Activated naive CD4-positive, alpha-beta T cell treated with anti-CD3 and anti-CD28 coated beads, Interleukin-2, amount 10 ng/mL, durations not matched to agents 7 days and 5 days (primary cell): ENCODE measurements around the gene PLCB4.

Source experiments
- CTCF ChIA-PET: fragments of 350-600 bp; sonication (Branson Sonifier 250); formaldehyde crosslinking; loops from one replicate; lab custom pipeline; 2021; ENCODE audit warnings: antibody characterized with exemption; lab: Charles Lee
- DNase-seq: peaks from one replicate; pipeline ENCODE4 v3.0.0-alpha.2; 2020
- H3K27ac Mint-ChIP-seq: one replicate; pipeline ENCODE4 v1.8.0; 2021; ENCODE audit warnings: mild to moderate bottlenecking, moderate library complexity, mixed read lengths
- H3K27me3 Mint-ChIP-seq: one replicate; pipeline ENCODE4 v1.8.0; 2021; ENCODE audit warnings: mild to moderate bottlenecking, mixed read lengths
- H3K36me3 Mint-ChIP-seq: one replicate; pipeline ENCODE4 v1.8.0; 2021; ENCODE audit warnings: mixed read lengths
- H3K4me1 Mint-ChIP-seq: one replicate; pipeline ENCODE4 v1.8.0; 2021; ENCODE audit warnings: mixed read lengths
- H3K4me3 Mint-ChIP-seq: one replicate; pipeline ENCODE4 v1.8.0; 2021; ENCODE audit warnings: mild to moderate bottlenecking, moderate library complexity, mixed read lengths
- H3K9me3 Mint-ChIP-seq: one replicate; pipeline ENCODE4 v1.8.0; 2021; ENCODE audit warnings: mixed read lengths

Gene PLCB4

DNA sequence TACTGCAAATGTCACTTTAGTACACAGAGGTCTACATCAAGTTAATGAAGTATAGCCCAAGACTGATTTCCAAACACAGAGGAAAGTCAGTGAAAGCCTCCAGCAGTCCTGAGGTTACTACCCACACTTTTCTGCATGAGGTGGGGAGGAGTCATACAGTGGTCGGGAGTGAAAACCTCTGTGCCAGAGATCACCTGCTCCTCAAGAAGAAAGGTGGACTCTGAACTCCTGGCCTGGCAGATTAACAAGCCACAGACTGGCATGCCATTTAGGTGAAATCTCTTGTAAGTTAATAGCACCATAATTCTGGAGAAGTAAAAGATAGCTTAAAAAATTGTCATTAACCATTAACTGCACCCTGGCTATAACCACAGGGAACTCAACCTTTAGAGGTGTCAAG, 320.5 kb downstream of the PLCB4 start:
- Mint-ChIP-seq H3K9me3 (peaks cover 4% of the 10 kb centered on the region), H3K27me3 (no peaks in the 10 kb centered on the region), H3K27ac (no peak overlapping the region), H3K36me3 (no peaks in the 10 kb centered on the region), H3K4me1 (no peaks in the 10 kb centered on the region), H3K4me3 (no peak overlapping the region)
- CTCF ChIA-PET: interaction anchor here (1.2 kb wide), 1 partner anchor 19 kb away, joined by 3 read pairs; no protein-coding TSS in a partner anchor
- DNase-seq: no peak

DNA sequence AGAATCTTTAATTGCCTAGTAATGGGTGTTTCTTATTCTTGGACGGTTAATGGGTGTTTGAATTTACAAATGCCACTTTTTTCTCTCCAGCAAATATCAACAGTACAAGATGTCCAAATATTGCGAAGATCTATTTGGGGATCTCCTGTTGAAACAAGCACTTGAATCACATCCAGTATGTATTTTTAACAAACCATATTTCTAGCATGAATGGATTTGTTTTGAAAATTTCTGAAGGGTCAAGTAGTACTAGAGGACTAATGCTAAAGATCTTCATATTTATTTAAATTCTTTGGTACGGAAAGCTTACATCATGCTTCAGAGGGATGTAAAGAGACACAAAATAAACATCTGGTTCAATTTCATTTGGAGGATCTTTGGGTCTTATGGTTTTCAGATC, 321.6 kb downstream of the PLCB4 start:
- no peaks in the 10 kb centered on the region for H3K36me3 Mint-ChIP-seq
- CTCF ChIA-PET: interaction anchor here (1.2 kb wide), 1 partner anchor 18 kb away, joined by 3 read pairs; no protein-coding TSS in a partner anchor
- no peak overlapping the region for H3K27ac Mint-ChIP-seq
- peaks cover 2% of the 10 kb centered on the region for H3K9me3 Mint-ChIP-seq
- H3K27me3 Mint-ChIP-seq: no peaks in the 10 kb centered on the region
- H3K4me1 Mint-ChIP-seq: no peaks in the 10 kb centered on the region
- no peak overlapping the region for H3K4me3 Mint-ChIP-seq
- DNase-seq: no peak

DNA sequence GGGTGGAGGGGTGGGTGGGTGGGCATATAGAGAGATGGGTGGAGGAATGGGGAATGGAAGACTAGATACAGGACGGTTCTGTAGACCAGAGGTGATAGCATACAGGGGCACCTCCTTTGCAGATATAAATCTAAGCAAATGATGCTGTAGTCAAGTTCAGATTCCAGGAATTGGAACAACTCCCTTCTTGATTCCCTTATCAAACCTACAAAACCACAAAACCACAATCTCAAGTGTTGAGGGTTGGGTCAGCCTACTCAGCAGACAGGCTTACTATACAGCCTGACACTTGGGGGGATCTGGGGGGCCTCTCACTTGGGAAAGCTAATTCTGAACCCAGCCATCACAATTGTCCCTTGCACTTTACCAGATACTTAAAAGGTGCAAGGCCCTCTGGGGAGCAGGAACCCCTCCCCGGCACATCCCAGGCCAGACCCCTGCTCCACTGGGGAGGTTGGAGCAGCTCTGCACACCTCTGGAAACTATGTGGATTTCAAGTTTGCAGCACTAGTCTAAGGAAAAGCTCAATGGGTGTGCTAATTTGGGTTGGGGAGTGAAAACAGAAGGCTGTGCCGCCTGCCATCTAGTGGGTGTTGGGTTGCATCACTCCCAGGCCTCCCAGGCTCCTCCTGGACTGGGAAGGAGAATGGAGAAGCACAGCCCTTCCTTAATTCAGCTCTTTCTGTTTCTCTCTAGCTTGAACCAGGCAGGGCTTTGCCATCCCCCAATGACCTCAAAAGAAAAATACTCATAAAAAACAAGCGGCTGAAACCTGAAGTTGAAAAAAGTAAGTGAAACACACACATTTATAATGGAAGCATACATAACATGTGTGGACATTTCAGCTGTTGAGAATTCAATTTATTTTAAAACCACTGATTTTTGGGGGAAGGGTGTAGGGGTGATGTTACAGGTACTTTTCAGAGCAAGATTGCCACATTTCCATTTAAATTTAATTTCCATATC, 324.3 kb downstream of the PLCB4 start:
- Mint-ChIP-seq H3K4me3 (no peak overlapping the region), H3K36me3 (no peaks in the 10 kb centered on the region), H3K4me1 (no peaks in the 10 kb centered on the region), H3K27ac (no peak overlapping the region), H3K27me3 (no peaks in the 10 kb centered on the region), H3K9me3 (no peaks in the 10 kb centered on the region)
- DNase-seq: no peak
- CTCF ChIA-PET: interaction anchor here (1.1 to 1.2 kb wide), 2 partner anchors 15 to 160 kb away, joined by 3 to 4 read pairs; no protein-coding TSS in a partner anchor

DNA sequence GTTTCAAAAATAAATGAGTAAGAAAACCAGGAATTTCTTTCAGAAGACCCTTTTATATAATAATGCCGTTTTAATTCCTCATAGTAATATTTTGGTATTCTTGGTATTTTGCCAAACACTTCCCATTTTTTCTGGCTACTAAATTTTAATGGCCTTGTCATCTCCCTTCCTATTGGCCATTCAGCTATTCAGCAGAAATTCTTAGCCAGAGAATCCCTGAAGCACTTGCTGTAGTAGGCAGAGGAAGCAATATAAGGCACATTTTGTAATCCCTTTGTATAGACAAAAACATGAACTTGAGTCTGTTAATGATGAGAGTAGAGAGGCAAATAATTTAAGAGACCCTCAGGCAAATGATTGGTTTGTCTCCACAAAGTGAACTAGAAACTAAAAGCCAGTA, 327.1 kb downstream of the PLCB4 start:
- H3K4me1 Mint-ChIP-seq: no peaks in the 10 kb centered on the region

DNA sequence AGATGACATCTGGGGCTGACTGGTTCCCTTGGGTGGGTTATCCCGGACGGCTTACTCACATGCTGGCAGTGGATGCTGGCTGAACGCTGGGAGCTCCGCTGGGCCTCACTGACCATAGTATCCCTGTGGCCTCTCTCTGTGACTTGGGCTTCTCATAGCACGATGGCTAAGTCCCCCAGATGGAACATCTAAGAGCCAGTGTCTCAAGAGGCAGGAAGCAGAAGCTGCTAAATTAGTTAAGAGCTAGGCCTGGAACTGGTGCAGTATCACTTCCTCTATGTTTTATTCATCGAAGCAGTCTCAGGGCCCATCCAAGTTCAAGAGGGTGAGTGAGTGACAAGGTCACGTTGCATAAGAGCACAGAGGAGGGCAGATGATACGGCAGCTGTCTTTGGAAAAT, 329.0 kb downstream of the PLCB4 start:
- CTCF ChIA-PET: interaction anchor here (1.0 kb wide), 1 partner anchor 10 kb away, joined by 5 read pairs; no protein-coding TSS in a partner anchor
- Mint-ChIP-seq H3K4me1 (no peaks in the 10 kb centered on the region), H3K27me3 (no peaks in the 10 kb centered on the region), H3K9me3 (no peaks in the 10 kb centered on the region), H3K4me3 (no peak overlapping the region), H3K27ac (no peak overlapping the region), H3K36me3 (no peaks in the 10 kb centered on the region)
- no peak for DNase-seq

More for the DNA sequence above, 327.1 kb downstream of the PLCB4 start:
- CTCF ChIA-PET: interaction anchor here (2.2 kb wide), 1 partner anchor 12 kb away, joined by 6 read pairs; no protein-coding TSS in a partner anchor
- no peaks in the 10 kb centered on the region for H3K9me3 Mint-ChIP-seq
- H3K4me3 Mint-ChIP-seq: no peak overlapping the region
- no peaks in the 10 kb centered on the region for H3K36me3 Mint-ChIP-seq
- H3K27me3 Mint-ChIP-seq: no peaks in the 10 kb centered on the region
- H3K27ac Mint-ChIP-seq: no peak overlapping the region
- no peak for DNase-seq

DNA sequence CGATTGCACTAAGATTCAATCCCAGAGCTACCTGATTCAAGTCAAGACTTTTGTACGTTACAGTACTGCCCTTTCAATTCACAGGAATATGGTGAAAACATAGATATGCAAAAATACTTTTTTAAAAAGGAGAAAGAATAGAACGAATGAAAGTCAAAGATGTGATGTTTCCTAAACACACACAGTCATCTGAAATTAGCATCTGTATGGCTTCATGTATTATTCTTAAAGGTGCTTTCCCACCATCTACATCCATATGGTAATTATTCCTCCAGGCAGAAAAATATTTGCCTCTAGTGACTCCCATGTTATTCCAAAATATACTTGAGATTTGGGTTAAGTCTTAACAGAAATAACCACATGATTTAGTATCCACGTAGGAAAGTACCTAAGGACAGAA, 330.0 kb downstream of the PLCB4 start:
- Mint-ChIP-seq H3K36me3 (no peaks in the 10 kb centered on the region), H3K9me3 (no peaks in the 10 kb centered on the region), H3K4me3 (no peak overlapping the region), H3K27me3 (no peaks in the 10 kb centered on the region), H3K4me1 (no peaks in the 10 kb centered on the region), H3K27ac (no peak overlapping the region)
- CTCF ChIA-PET: interaction anchor here (1.0 kb wide), 1 partner anchor 9 kb away, joined by 5 read pairs; no protein-coding TSS in a partner anchor
- DNase-seq: no peak

DNA sequence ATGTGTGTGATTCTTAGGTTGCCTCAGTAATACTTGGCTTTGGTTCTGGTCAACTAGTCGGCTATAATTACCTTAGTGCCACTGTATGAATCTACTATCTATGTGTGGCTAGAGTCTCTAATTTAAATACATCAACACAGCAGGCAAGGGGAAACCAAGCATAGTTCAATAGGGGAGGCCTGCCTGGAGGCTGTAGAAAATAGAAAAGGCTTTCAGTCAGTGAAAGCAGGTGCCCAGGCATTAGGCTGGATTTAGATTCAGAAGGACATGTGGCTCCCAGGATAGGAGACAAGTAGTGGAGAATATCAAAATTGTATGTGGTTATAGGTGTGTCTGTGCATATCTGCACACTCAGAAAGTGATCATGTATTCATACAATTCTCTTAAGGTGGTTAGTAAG, 330.4 kb downstream of the PLCB4 start:
- no peaks in the 10 kb centered on the region for H3K4me1 Mint-ChIP-seq
- no peak for DNase-seq

DNA sequence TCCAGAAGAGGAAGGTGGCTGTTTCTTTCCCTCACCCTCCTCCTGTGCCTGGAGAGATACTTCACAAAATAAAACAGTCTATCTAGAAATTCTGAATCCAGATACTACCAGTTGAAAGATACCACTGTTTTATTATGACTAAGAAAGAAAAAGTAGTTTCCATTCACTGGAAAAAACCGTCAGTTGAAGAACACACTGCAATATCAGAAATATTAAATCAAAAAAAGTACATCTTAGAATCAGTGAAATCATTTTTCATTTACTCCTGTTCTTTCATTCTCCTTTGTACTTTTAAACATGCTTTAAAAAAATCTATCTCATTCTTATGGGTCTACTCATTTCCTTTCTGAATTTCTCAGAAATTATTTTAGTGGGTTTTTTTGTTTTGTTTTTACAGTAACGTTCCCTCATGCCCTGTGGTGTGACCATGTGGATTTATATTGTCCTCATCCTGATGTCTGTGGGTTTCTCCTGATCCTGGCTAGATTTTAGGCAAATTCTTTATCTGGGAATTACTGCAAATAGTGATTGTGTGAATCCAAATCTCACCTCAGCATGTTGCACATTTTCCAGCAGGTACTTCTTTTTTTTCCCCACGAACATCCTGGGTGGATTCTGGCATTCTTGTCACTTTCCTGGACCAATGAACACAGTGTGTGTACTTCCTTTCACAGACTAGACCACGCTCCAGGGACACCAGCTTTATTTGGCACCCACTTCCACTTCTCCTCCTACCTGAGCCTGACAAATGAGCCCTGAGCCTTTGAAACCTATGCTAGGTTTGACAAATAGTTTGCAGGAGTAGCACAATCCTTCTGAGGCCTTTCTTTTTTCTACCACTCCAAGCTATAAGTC, 331.5 kb downstream of the PLCB4 start:
- H3K4me3 Mint-ChIP-seq: no peak overlapping the region
- H3K36me3 Mint-ChIP-seq: no peaks in the 10 kb centered on the region
- no peak overlapping the region for H3K27ac Mint-ChIP-seq
- CTCF ChIA-PET: no interaction called here
- no peaks in the 10 kb centered on the region for H3K4me1 Mint-ChIP-seq
- no peaks in the 10 kb centered on the region for H3K9me3 Mint-ChIP-seq
- no peaks in the 10 kb centered on the region for H3K27me3 Mint-ChIP-seq
- no peak for DNase-seq

More for the DNA sequence above, 330.4 kb downstream of the PLCB4 start:
- CTCF ChIA-PET: no interaction called here
- H3K27me3 Mint-ChIP-seq: no peaks in the 10 kb centered on the region
- H3K27ac Mint-ChIP-seq: no peak overlapping the region
- H3K4me3 Mint-ChIP-seq: no peak overlapping the region
- no peaks in the 10 kb centered on the region for H3K36me3 Mint-ChIP-seq
- no peaks in the 10 kb centered on the region for H3K9me3 Mint-ChIP-seq

DNA sequence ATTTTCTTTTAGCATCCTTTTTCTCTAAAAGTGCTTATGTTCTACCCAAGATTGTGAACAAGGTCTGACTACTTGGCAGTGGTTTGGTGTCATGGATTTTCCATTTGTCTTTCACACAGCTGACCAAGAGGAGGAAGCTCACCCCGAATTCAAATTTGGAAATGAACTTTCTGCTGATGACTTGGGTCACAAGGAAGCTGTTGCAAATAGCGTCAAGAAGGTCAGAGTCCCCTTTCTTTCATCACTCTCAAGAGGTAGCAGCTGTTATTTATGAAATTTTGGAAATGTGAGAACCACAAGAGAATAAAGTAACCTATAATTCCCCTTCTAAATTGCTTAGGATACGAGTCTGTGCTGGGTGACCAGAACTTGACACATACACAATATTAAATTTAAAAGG, 332.5 kb downstream of the PLCB4 start:
- no peaks in the 10 kb centered on the region for H3K9me3 Mint-ChIP-seq
- DNase-seq: no peak
- H3K27ac Mint-ChIP-seq: no peak overlapping the region
- no peaks in the 10 kb centered on the region for H3K4me1 Mint-ChIP-seq
- H3K27me3 Mint-ChIP-seq: no peaks in the 10 kb centered on the region
- H3K4me3 Mint-ChIP-seq: no peak overlapping the region
- H3K36me3 Mint-ChIP-seq: no peaks in the 10 kb centered on the region
- CTCF ChIA-PET: no interaction called here

DNA sequence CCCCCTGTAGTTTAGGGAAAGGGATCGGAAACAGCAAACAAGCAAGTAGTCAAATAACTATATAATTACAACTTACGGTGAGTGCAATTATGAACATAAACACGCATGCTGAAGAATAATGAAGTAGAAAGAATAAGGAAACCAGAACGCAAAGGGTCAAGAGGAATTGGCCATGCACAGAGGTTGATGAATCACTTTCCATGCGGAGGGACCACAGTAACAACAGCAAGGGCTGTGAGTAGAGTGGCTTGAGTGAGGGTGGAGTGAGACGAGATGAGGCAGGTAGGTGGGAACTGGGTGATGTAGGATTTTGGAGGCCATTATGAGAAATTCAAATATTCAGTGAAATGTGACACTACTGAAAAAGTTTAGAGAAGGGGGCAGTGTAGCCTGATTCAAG, 333.3 kb downstream of the PLCB4 start:
- Mint-ChIP-seq H3K27me3 (no peaks in the 10 kb centered on the region), H3K4me1 (no peaks in the 10 kb centered on the region), H3K36me3 (no peaks in the 10 kb centered on the region), H3K4me3 (no peak overlapping the region), H3K9me3 (no peaks in the 10 kb centered on the region), H3K27ac (no peak overlapping the region)
- no peak for DNase-seq
- CTCF ChIA-PET: no interaction called here

DNA sequence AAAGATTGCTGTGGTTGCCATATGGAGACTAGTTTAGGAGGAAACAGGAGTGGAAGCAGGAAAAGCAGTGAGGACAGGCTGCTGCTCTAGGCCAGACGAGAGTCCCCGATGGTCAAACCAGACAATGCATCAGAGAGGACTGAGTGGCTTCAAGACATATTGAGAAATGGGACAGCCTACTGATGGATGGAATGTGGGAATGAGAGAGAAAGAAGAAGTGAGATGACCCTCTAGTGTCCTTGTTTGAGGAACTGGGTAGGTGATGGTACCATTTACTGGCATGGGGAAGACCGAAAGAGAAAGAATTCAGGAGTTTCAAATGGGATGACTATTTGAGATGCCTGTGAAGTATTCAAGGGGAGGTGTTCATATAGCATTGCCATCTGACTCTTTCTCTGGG, 333.7 kb downstream of the PLCB4 start:
- Mint-ChIP-seq H3K36me3 (no peaks in the 10 kb centered on the region), H3K4me1 (no peaks in the 10 kb centered on the region), H3K27me3 (no peaks in the 10 kb centered on the region), H3K4me3 (no peak overlapping the region), H3K9me3 (no peaks in the 10 kb centered on the region), H3K27ac (no peak overlapping the region)
- CTCF ChIA-PET: no interaction called here
- DNase-seq: no peak

DNA sequence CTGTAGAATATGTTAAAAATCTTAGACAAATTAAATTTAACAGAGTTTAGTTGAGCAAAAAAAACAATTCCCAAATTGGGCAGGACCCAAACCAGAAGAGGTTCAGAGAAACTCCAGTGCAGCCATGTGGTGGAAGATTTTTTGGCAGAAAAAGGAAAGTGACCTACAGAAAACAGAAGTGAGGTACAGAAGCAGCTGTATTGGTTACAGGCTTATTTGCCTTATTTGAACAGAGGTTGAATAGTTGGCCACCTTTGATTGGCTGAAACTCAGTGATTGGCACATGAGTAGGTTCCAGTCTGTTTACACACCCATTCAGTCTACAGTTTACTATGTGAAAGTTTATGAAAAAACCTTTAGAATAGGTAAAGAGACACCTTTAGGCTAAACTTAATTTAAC, 334.6 kb downstream of the PLCB4 start:
- Mint-ChIP-seq H3K9me3 (no peaks in the 10 kb centered on the region), H3K4me1 (no peaks in the 10 kb centered on the region), H3K27ac (no peak overlapping the region), H3K36me3 (no peaks in the 10 kb centered on the region), H3K4me3 (no peak overlapping the region), H3K27me3 (no peaks in the 10 kb centered on the region)
- DNase-seq: no peak
- CTCF ChIA-PET: no interaction called here

DNA sequence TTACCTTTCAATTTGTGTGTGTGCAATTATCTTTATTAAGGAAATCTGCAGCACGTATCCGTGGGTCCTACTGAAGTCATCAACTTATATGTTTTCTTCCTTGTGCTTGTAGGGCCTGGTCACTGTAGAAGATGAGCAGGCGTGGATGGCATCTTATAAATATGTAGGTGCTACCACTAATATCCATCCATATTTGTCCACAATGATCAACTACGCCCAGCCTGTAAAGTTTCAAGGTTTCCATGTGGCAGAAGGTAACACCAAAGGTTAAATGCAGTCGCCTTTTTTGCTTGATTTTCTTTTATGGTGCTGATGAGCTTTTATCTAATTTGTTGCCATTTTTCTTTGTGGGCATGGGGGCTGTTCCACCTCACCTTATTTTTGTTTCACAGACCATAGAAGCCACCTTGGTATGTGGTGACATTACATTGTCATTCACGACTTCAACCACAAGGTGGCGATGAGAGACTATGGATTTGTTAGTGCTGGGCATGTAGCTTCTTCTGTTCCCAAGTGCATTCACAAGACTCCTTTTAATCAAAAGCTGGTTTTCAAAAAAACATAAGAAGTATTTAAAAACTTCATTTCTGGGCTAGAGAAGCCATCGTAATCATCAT, 339.0 kb downstream of the PLCB4 start:
- DNase-seq: peak; percentile 64
- H3K4me1 Mint-ChIP-seq: no peaks in the 10 kb centered on the region
- no peaks in the 10 kb centered on the region for H3K9me3 Mint-ChIP-seq

More for the DNA sequence above, 339.0 kb downstream of the PLCB4 start:
- Mint-ChIP-seq H3K27ac (no peak overlapping the region), H3K36me3 (no peaks in the 10 kb centered on the region), H3K27me3 (no peaks in the 10 kb centered on the region), H3K4me3 (no peak overlapping the region)
- CTCF ChIA-PET: interaction anchor here (0.7 to 4.9 kb wide), 16 partner anchors 9 to 627 kb away, joined by 3 to 103 read pairs (median 4); no protein-coding TSS in a partner anchor
